Ovary (tissue), 3 donors: ENCODE data around the gene CDKN2A.

Source experiments
- CTCF ChIP-seq, 3 donors: fragments of 450-650 bp in 2 of 3; fragments of 200-600 bp in 1 of 3; IDR thresholded peaks; one replicate each; pipeline versions ENCODE4 v1.5.1 to v1.8.0; 2016 to 2022; ENCODE audit warnings: antibody characterized with exemption in 3 of 3, mild to moderate bottlenecking in 1 of 3
- EP300 ChIP-seq: sonication (generic); formaldehyde crosslinking; IDR thresholded peaks from one replicate; pipeline ENCODE4 v1.6.1; 2017; ENCODE audit warnings: antibody characterized with exemption
- donor health status: DM: no; HTN: no; CAD: no.

GRCh38 chr9:21996438-21996837 is 2.2 kb upstream of the CDKN2A start:
- no peak for TF ChIP-seq CTCF (IDR thresholded peaks at IDR 0.05)
- no peak for TF ChIP-seq EP300
